ENCODE measurements around the gene TREM2. TPM values are rescaled to one million over a fixed set of nuclear protein-coding genes. Genes with fewer than 3 reads are reported as not detected.

TREM2 gene
- total RNA-seq, 1 experiment from 2014 or later, result not detected

GRCh38 chr6:41181566-41181965 lies 18.6 kb upstream of the TREM2 start:
- Histone ChIP-seq H3K27ac (ENCODE audit: low read length) (no peak overlapping the region), H3K9me3 (ENCODE audit: low read length) (no peaks in the 10 kb centered on the region), H3K9me2 (replicated peaks; ENCODE audit: low read length) (no peaks in the 10 kb centered on the region), H3K4me2 (ENCODE audit: low read length) (no peak overlapping the region), H3K4me1 (ENCODE audit: insufficient read depth, low read length) (no peaks in the 10 kb centered on the region), H3K4me3 (ENCODE audit: low read length) (no peak overlapping the region), H3K79me2 (ENCODE audit: low read length) (no peaks in the 10 kb centered on the region), H3K9ac (ENCODE audit: low read length) (no peak overlapping the region), H3K36me3 (ENCODE audit: low read depth, low read length) (no peaks in the 10 kb centered on the region), H4K20me1 (ENCODE audit: low read length) (no peaks in the 10 kb centered on the region), H2AFZ (ENCODE audit: low read length) (no peak overlapping the region), H3K27me3 (ENCODE audit: low read length) (peaks cover 42% of the 10 kb centered on the region), H3F3A (ENCODE audit: low read length, unreplicated experiment) (no peaks in the 10 kb centered on the region)
- DNase-seq (no peak), ATAC-seq (no peak)
- intact Hi-C loops (cut with micrococcal nuclease), result no loop called here
- no peak for TF ChIP-seq CTCF (conservative IDR thresholded peaks at IDR 0.05; ENCODE audit: low read depth, low read length)
- no peak for TF ChIP-seq EZH2phosphoT487 (IDR thresholded peaks at IDR 0.05; ENCODE audit: borderline replicate concordance, low read length)
- no peak for TF ChIP-seq EZH2 (IDR thresholded peaks at IDR 0.05; ENCODE audit: low read length, unreplicated experiment)
- POLR2A ChIA-PET (ENCODE audit: unreplicated experiment), result no interaction called here
- CTCF ChIA-PET, result interaction anchor here (0.5 kb wide), 1 partner anchor 123 kb away, joined by 4 read pairs; no protein-coding TSS in a partner anchor
- no TSS peak for BruUV-seq (replicated peaks)

DNA sequence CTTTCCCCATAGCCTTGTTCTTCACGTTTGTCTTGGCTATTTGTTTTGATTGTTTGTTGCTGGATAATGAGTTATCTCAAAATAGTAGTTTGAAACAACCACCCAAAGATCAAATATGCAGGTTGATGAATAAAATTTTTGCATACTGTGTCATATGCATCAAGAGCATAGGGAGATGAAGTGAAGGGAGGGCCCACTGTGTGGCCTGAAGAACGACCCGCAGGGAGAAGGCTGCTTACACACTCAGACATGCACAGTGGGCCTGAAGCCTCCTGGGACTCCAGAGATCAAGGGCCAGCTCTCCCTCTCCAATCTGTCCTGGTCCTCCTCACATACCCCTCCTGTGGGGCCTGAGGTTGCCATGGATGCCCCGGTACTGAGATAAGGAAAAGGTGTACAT lies 16.2 kb upstream of the TREM2 start:
- BruUV-seq (replicated peaks), result no TSS peak
- no peaks in the 10 kb centered on the region for H3F3A ChIP-seq (ENCODE audit: low read length, unreplicated experiment)
- no peak overlapping the region for H3K4me2 ChIP-seq (ENCODE audit: low read length)
- no peaks in the 10 kb centered on the region for H3K9me3 ChIP-seq (ENCODE audit: low read length)
- H3K36me3 ChIP-seq (ENCODE audit: low read depth, low read length), result no peaks in the 10 kb centered on the region
- intact Hi-C loops (cut with micrococcal nuclease), result no loop called here
- H4K20me1 ChIP-seq (ENCODE audit: low read length), result no peaks in the 10 kb centered on the region
- no peak for TF ChIP-seq CTCF (conservative IDR thresholded peaks at IDR 0.05; ENCODE audit: low read depth, low read length)
- no peak for TF ChIP-seq EZH2 (IDR thresholded peaks at IDR 0.05; ENCODE audit: low read length, unreplicated experiment)
- no peak for TF ChIP-seq EZH2phosphoT487 (IDR thresholded peaks at IDR 0.05; ENCODE audit: borderline replicate concordance, low read length)
- H3K4me3 ChIP-seq (ENCODE audit: low read length), result no peak overlapping the region
- no peaks in the 10 kb centered on the region for H3K9me2 ChIP-seq (replicated peaks; ENCODE audit: low read length)
- ChIA-PET POLR2A (ENCODE audit: unreplicated experiment) (no interaction called here), CTCF (no interaction called here)
- DNase-seq, result no peak
- no peaks in the 10 kb centered on the region for H3K4me1 ChIP-seq (ENCODE audit: insufficient read depth, low read length)
- H3K79me2 ChIP-seq (ENCODE audit: low read length), result no peaks in the 10 kb centered on the region
- ATAC-seq, result no peak
- H2AFZ ChIP-seq (ENCODE audit: low read length), result no peak overlapping the region
- H3K27me3 ChIP-seq (ENCODE audit: low read length), result peaks cover 37% of the 10 kb centered on the region
- no peak overlapping the region for H3K9ac ChIP-seq (ENCODE audit: low read length)
- no peak overlapping the region for H3K27ac ChIP-seq (ENCODE audit: low read length)

GRCh38 chr6:41177695-41178094 lies 14.8 kb upstream of the TREM2 start:
- Histone ChIP-seq H3K9me2 (replicated peaks; ENCODE audit: low read length) (no peaks in the 10 kb centered on the region), H3K36me3 (ENCODE audit: low read depth, low read length) (no peaks in the 10 kb centered on the region), H3K27me3 (ENCODE audit: low read length) (peaks cover 43% of the 10 kb centered on the region), H2AFZ (ENCODE audit: low read length) (no peak overlapping the region), H3K27ac (ENCODE audit: low read length) (no peak overlapping the region), H3K9ac (ENCODE audit: low read length) (no peak overlapping the region), H4K20me1 (ENCODE audit: low read length) (no peaks in the 10 kb centered on the region), H3K79me2 (ENCODE audit: low read length) (no peaks in the 10 kb centered on the region), H3K9me3 (ENCODE audit: low read length) (no peaks in the 10 kb centered on the region), H3K4me2 (ENCODE audit: low read length) (no peak overlapping the region), H3K4me1 (ENCODE audit: insufficient read depth, low read length) (no peaks in the 10 kb centered on the region), H3F3A (ENCODE audit: low read length, unreplicated experiment) (no peaks in the 10 kb centered on the region), H3K4me3 (ENCODE audit: low read length) (no peak overlapping the region)
- ATAC-seq (no peak), DNase-seq (no peak)
- intact Hi-C loops (cut with micrococcal nuclease), result no loop called here
- CTCF ChIA-PET, result no interaction called here
- no TSS peak for BruUV-seq (replicated peaks)
- POLR2A ChIA-PET (ENCODE audit: unreplicated experiment), result no interaction called here
- no peak for TF ChIP-seq CTCF (conservative IDR thresholded peaks at IDR 0.05; ENCODE audit: low read depth, low read length)
- no peak for TF ChIP-seq EZH2phosphoT487 (IDR thresholded peaks at IDR 0.05; ENCODE audit: borderline replicate concordance, low read length)
- no peak for TF ChIP-seq EZH2 (IDR thresholded peaks at IDR 0.05; ENCODE audit: low read length, unreplicated experiment)

Measured in PC-3 (cell line).